GM18526 (cell line): ENCODE data around the gene LAMB4.

ENCODE experiments used
- POLR2A ChIP-seq: IDR thresholded peaks from 3 replicates; pipeline ENCODE4 v1.6.1; 2011; ENCODE audit not compliant: insufficient read length; ENCODE audit errors: extremely low read depth

LAMB4 gene

GRCh38 chr7:108062250-108063014 lies 67.7 kb downstream of the LAMB4 start:
- no peak for TF ChIP-seq POLR2A

DNA sequence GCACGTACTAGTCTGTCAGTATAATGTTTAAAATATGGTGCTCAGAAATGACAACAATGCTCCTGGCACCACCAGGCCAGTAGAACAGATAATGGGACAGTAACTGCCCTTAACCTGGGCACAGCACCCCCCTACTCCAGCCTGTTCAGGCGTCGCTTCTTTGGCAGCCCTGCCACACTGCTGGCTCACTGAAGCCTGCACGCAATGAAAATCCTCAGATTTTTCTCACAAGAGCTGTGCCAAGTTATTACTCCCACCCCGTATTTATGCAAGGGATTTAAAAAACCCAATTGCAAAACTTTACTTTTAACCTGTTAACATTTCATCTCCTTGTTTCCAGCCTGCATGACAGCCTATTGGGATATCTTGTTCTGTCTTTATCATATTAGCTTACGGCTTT lies 70.6 kb downstream of the LAMB4 start:
- no peak for TF ChIP-seq POLR2A

DNA sequence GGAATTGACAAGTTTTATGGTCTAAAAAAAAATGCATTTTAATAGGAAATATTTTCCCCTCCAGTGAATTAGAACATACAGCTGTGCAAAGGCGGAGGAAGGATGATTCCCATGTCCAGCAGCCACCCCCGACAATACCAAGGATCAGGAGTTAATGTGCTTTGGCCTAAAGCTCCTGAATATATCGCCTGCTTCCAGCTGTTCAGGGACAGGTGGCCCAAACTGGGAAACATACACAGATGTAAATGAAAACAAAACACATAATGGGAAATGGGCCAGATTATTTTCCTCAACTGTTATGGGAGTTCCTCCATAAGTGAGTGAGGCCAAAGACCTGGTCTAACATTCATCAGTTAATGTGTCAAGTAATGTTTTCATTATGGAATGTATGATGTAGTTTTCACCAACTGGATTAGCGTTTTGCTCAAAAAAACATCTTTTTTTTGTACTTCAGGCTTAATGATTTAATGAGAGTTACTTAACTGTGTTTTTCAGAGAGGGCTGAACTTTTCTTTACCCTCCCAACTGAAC lies 72.1 kb downstream of the LAMB4 start:
- TF ChIP-seq POLR2A: no peak

DNA sequence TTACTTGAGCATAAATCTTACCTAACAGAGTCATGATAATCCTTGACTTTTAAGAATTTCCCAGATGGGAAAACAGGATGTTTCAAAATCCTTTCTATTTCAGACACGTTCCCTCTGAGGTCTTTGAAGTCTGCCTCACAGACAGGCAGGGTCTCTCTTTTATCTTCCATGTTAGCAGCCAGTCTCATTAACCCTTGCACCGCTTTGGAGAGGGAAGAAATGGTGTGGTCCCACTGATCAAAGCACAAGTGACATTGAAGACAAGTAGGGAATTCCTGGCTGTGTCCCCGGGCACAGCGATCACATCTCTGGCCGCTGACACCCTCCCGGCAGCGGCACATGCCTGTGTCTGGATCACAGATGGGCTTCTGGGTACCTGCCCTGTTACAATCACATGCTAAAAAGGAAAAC lies 74.5 kb downstream of the LAMB4 start:
- TF ChIP-seq POLR2A: no peak

- no peak for TF ChIP-seq POLR2A
Measured at GRCh38 chr7:108054537-108054936, 75.6 kb downstream of the LAMB4 start.

DNA sequence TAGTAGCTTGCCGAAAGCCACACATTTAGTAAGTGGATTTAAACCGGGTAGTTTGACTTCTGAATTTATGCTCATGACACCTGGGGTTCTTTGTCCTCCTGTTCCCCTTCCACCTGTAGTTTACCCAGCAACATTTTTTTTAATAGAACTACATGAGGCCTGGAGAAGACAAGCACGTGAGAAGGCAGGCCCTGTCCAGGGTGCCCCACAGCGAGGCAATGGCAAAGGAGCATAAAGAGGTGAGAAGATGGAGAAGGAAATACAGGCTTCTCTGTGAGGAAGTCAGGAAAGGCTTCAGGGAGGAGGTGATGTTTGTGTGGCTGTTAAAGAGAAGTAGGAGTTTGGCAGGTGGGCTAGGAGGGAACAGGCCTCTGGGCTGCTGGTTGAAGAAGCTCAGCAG lies 76.9 kb downstream of the LAMB4 start:
- no peak for TF ChIP-seq POLR2A

DNA sequence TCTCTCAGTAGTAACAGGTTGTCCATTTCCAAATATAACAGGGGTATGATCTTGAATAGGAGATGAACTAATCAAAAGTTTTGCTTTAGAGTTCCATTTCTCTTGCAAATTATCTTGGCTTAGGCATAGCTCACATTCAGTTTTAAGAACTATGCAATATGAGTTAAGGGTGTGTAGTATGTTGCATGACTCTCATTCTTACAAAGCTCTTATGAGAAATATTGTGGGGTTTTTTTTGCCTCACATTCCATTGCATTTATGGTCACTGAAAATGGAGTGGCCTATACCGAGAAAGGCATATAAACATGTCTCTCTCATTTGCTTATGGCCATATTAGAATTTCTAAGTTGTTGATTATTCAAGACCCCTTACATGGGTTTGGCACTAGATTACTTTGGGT lies 78.7 kb downstream of the LAMB4 start:
- TF ChIP-seq POLR2A: no peak

DNA sequence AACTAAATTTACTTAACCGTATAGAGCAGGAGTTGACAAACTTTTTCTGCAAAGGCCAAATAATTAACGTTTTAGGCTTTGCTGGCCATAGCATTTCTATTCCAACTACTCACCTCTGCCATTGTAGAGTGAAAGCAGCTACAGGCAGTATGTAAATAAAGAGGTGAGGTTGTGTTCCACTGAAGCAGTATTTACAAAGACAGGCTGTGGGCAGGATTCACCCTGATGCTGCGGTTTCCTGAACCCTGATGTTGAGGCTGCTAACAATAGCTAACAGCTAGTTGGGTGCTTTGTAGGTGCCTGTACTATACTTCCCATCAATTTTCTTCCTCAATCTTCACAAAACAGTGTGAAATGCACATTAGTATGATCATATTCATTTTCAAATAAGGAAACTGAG lies 80.2 kb downstream of the LAMB4 start:
- no peak for TF ChIP-seq POLR2A

- no peak for TF ChIP-seq POLR2A
Measured at GRCh38 chr7:108048422-108048821, 81.7 kb downstream of the LAMB4 start.

DNA sequence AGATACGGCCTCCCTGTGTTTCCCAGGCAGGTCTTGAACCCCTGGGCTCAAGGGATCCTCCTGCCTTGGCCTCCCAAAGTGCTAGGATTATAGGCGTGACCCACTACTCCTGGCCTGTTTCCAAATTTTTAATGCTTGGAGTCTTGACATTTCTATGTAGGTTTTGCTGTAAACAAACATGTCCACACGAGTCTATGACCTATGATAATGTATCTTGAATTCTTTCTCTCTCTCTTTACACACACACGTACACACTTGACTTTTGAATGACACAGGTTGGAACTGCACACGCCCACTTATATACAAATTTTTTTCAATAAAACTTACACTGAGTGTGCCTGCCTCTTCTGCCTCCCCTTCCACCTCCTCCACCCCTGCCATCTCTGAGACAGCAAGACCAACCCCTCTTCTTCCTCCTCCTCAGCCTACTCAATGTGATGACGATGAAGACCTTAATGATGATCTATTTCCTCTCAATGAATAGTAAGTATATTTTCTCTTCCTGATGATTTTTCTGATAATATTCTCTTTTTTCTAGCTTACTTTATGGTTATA lies 83.1 kb downstream of the LAMB4 start:
- no peak for TF ChIP-seq POLR2A

DNA sequence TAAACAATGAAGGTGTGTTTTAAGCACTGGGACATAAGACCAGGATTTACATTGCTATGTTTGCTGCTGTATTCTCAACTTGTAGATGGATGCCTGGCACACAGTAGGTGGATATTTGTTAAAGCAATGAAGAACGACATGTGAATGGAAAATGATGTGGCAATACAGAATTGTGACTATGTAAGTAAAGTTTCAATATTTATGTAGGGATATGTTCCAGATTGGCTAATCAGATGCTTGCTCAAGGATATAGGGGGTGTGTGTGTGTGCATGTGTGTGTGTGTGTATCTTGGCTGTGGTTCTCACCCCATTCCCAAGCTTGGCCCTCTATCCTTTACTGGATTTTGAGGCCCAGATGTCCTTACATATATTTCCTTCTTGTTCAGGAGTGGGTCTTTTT lies 84.5 kb downstream of the LAMB4 start:
- TF ChIP-seq POLR2A: no peak

- TF ChIP-seq POLR2A: no peak
Measured at GRCh38 chr7:108045154-108045553, 85.0 kb downstream of the LAMB4 start.

DNA sequence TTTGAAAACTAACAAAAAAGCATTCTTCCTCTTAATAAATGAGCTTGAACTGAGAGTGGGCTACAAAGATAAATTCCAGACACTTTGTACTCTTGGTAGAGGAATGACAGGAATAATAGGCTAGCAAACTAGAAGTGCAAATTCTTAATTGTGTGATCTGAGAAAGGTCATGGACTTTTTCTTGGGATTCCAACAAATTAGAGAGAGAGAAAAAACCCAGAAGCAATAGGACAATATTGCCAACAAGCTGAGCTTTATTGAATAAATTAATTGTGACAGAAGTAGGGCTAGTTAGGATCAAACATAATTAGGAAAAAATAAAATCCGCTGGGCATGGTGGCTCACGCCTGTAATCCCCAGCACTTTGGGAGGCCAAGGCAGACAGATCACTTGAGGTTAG lies 85.8 kb downstream of the LAMB4 start:
- TF ChIP-seq POLR2A: no peak

GRCh38 chr7:108038986-108039385 lies 91.2 kb downstream of the LAMB4 start:
- TF ChIP-seq POLR2A: no peak

GRCh38 chr7:108037741-108038140 lies 92.4 kb downstream of the LAMB4 start:
- no peak for TF ChIP-seq POLR2A

- TF ChIP-seq POLR2A: no peak
Measured at GRCh38 chr7:108037140-108037539, 93.0 kb downstream of the LAMB4 start.

DNA sequence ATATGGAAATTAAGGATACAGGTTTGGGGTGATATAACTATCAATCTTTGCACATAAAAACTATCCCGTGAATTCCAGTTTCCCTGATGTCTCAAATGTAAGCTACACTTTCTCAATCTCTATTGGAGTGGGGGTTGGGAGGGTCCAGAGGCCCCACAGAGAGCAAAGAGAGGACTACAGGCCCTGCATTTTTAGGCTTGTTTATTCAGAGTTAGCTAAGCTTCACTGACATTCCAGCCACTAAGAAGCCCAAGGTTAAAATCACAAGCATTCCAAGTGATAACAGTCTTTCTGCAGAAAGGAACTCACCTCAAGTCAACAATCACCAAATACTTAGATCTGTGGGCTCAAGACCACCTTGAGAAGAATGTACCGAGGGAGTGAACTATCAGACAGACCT lies 95.6 kb downstream of the LAMB4 start:
- TF ChIP-seq POLR2A: no peak
